ENCODE data around the gene FRAS1. TPM values are rescaled to one million over a fixed set of nuclear protein-coding genes. Genes with fewer than 3 reads are reported as not detected.
"Not testable (repeated sequence)": the region's sequence is repeated elsewhere in the genome, so short reads cannot be mapped to it uniquely, and the experiment has no call there.

Gene FRAS1
- total RNA-seq, 1 experiment from 2014 or later = 13.1 TPM

DNA sequence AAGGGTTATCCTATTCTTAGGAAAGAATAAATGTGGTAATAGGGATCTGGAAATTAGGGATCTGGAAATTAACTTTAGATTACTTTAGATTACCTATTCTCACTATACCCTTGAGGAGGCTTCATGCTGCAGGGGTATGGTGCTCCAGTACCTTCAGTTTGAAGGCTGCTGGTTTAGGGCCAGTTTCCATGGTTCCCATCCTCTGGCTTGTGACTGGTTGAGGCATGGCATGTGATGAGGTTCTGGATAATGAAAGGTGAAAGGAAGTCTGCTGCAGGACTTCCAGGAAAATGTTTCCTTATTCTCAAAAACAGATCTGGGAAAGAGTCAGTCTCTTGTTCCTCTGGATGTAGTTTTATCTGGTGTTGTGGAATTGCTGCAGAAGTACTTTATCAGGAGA lies 25.9 kb downstream of the FRAS1 start:
- intact Hi-C loops (cut with micrococcal nuclease; ENCODE audit: unreplicated experiment) = no loop called here
- Histone ChIP-seq H4K20me1 (ENCODE audit: insufficient read depth) (no peaks in the 10 kb centered on the region), H3K79me2 (ENCODE audit: low read depth) (no peaks in the 10 kb centered on the region), H2AFZ (no peak overlapping the region), H3K36me3 (ENCODE audit: low read depth) (no peaks in the 10 kb centered on the region), H3K4me3 (no peak overlapping the region), H3K27ac (no peak overlapping the region), H3F3A (ENCODE audit: insufficient read depth, low read depth) (no peaks in the 10 kb centered on the region), H3K4me1 (replicated peaks; ENCODE audit: insufficient read depth) (no peaks in the 10 kb centered on the region), H3K9me2 (ENCODE audit: insufficient read depth) (no peaks in the 10 kb centered on the region), H3K27me3 (ENCODE audit: insufficient read depth, low read depth) (no peaks in the 10 kb centered on the region), H3K9me3 (ENCODE audit: insufficient read depth, low read depth) (no peaks in the 10 kb centered on the region), H3K4me2 (no peak overlapping the region)
- ChIA-PET CTCF (no interaction called here), POLR2A (ENCODE audit: unreplicated experiment) (no interaction called here)
- BruUV-seq (replicated peaks) = no TSS peak
- DNase-seq = no peak
- TF ChIP-seq EZH2 (IDR thresholded peaks at IDR 0.05; ENCODE audit: low read depth) = no peak
- TF ChIP-seq, protein P1, sequence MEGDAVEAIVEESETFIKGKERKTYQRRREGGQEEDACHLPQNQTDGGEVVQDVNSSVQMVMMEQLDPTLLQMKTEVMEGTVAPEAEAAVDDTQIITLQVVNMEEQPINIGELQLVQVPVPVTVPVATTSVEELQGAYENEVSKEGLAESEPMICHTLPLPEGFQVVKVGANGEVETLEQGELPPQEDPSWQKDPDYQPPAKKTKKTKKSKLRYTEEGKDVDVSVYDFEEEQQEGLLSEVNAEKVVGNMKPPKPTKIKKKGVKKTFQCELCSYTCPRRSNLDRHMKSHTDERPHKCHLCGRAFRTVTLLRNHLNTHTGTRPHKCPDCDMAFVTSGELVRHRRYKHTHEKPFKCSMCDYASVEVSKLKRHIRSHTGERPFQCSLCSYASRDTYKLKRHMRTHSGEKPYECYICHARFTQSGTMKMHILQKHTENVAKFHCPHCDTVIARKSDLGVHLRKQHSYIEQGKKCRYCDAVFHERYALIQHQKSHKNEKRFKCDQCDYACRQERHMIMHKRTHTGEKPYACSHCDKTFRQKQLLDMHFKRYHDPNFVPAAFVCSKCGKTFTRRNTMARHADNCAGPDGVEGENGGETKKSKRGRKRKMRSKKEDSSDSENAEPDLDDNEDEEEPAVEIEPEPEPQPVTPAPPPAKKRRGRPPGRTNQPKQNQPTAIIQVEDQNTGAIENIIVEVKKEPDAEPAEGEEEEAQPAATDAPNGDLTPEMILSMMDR (conservative IDR thresholded peaks at IDR 0.05) = no peak

DNA sequence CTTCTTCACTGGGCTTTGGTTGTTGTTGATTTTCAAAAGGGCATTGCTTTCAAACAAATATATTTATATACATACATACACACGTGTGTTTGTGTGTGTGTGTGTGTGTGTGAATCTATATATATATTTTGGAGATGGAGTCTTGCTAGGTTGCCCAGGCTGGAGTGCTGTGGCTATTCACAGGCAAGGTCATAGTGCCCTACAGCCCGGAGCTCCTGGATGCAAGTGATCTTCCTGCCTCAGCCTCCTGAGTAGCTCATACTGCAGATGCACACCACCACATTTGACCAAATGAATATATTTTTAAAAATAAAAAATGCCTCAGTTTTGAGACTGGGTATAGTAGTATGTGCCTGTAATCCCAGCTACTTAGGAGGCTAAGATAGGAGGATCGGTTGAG lies 34.4 kb downstream of the FRAS1 start:
- Histone ChIP-seq H3K4me2 (no peak overlapping the region), H3K27ac (no peak overlapping the region), H4K20me1 (ENCODE audit: insufficient read depth) (no peaks in the 10 kb centered on the region), H3K9me3 (ENCODE audit: insufficient read depth, low read depth) (no peaks in the 10 kb centered on the region), H3K79me2 (ENCODE audit: low read depth) (no peaks in the 10 kb centered on the region), H3K4me3 (no peak overlapping the region), H3K27me3 (ENCODE audit: insufficient read depth, low read depth) (no peaks in the 10 kb centered on the region), H3K9me2 (ENCODE audit: insufficient read depth) (no peaks in the 10 kb centered on the region), H3K36me3 (ENCODE audit: low read depth) (no peaks in the 10 kb centered on the region), H2AFZ (no peak overlapping the region), H3F3A (ENCODE audit: insufficient read depth, low read depth) (no peaks in the 10 kb centered on the region), H3K4me1 (replicated peaks; ENCODE audit: insufficient read depth) (no peaks in the 10 kb centered on the region)
- ChIA-PET POLR2A (ENCODE audit: unreplicated experiment) (interaction anchor here (0.7 kb wide), 1 partner anchor 14 kb away, joined by 15 read pairs; no protein-coding TSS in a partner anchor), CTCF (interaction anchor here (0.6 kb wide), 1 partner anchor 32 kb away, joined by 3 read pairs; no protein-coding TSS in a partner anchor)
- no peak for TF ChIP-seq EZH2 (IDR thresholded peaks at IDR 0.05; ENCODE audit: low read depth)
- TF ChIP-seq, protein P1 (conservative IDR thresholded peaks at IDR 0.05) = no peak
- no TSS peak for BruUV-seq (replicated peaks)
- no peak for DNase-seq
- intact Hi-C loops (cut with micrococcal nuclease; ENCODE audit: unreplicated experiment) = no loop called here

DNA sequence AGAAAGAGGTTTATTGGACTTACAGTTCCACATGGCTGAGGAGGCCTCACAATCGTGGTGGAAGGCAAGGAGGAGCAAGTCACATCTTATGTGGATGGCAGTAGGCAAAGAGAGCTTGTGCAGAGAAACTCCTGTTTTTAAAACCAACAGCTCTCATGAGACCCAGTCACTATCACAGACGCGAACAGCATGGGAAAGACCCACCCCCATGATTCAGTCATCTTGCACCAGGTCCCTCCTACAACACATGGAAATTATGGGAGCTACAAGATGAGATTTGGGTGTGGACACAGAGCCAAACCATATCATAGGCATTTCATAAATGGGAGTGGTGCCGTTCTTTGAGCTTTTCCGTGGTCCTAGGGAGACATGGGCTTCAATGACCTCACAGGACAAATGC lies 35.2 kb downstream of the FRAS1 start:
- BruUV-seq (replicated peaks); DNase-seq; H3K4me1 ChIP-seq (replicated peaks; ENCODE audit: insufficient read depth); H2AFZ ChIP-seq; H3K79me2 ChIP-seq (ENCODE audit: low read depth); H3K27me3 ChIP-seq (ENCODE audit: insufficient read depth, low read depth); CTCF ChIA-PET; intact Hi-C loops (cut with micrococcal nuclease; ENCODE audit: unreplicated experiment); H3K4me2 ChIP-seq; H3K27ac ChIP-seq; H4K20me1 ChIP-seq (ENCODE audit: insufficient read depth); H3K9me2 ChIP-seq (ENCODE audit: insufficient read depth); H3K9me3 ChIP-seq (ENCODE audit: insufficient read depth, low read depth); H3K36me3 ChIP-seq (ENCODE audit: low read depth); H3K4me3 ChIP-seq; H3F3A ChIP-seq (ENCODE audit: insufficient read depth, low read depth); POLR2A ChIA-PET (ENCODE audit: unreplicated experiment): not testable (repeated sequence)

DNA sequence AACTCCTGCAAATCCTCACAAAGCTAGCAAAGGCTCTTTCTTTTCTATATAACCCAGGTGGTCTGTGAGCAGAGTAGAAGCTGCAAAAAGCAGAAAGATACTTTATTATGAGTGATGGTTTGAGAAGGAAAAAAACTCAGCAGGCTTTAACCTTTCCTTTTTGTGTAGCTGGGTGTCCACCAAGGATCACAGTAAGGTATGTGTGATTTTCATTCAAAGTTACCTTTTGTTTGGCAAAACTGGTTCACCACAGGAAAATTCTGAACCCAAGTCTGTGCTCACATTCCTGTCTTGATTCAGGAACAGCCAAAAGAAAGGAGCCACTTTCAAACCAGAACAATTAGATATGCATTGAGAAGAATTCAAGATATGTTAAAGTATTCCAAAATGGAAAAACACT lies 35.7 kb downstream of the FRAS1 start:
- H3K9me3 ChIP-seq (ENCODE audit: insufficient read depth, low read depth) = no peaks in the 10 kb centered on the region
- H3K4me3 ChIP-seq = no peak overlapping the region
- H2AFZ ChIP-seq = no peak overlapping the region
- ChIA-PET CTCF (no interaction called here), POLR2A (ENCODE audit: unreplicated experiment) (no interaction called here)
- no peaks in the 10 kb centered on the region for H3K27me3 ChIP-seq (ENCODE audit: insufficient read depth, low read depth)
- H3K79me2 ChIP-seq (ENCODE audit: low read depth) = no peaks in the 10 kb centered on the region
- DNase-seq = no peak
- no peaks in the 10 kb centered on the region for H3K4me1 ChIP-seq (replicated peaks; ENCODE audit: insufficient read depth)
- intact Hi-C loops (cut with micrococcal nuclease; ENCODE audit: unreplicated experiment) = no loop called here
- no peaks in the 10 kb centered on the region for H3K36me3 ChIP-seq (ENCODE audit: low read depth)
- TF ChIP-seq, protein P1 (conservative IDR thresholded peaks at IDR 0.05) = no peak
- no peak for TF ChIP-seq EZH2 (IDR thresholded peaks at IDR 0.05; ENCODE audit: low read depth)
- no peaks in the 10 kb centered on the region for H3K9me2 ChIP-seq (ENCODE audit: insufficient read depth)
- BruUV-seq (replicated peaks) = no TSS peak
- no peak overlapping the region for H3K4me2 ChIP-seq
- no peaks in the 10 kb centered on the region for H3F3A ChIP-seq (ENCODE audit: insufficient read depth, low read depth)
- H4K20me1 ChIP-seq (ENCODE audit: insufficient read depth) = no peaks in the 10 kb centered on the region
- no peak overlapping the region for H3K27ac ChIP-seq
